ENCODE results near the gene GOLGA6L1.
"Not testable (repeated sequence)": the region's sequence is repeated elsewhere in the genome, so short reads cannot be mapped to it uniquely, and the experiment has no call there.

GOLGA6L1 gene

DNA sequence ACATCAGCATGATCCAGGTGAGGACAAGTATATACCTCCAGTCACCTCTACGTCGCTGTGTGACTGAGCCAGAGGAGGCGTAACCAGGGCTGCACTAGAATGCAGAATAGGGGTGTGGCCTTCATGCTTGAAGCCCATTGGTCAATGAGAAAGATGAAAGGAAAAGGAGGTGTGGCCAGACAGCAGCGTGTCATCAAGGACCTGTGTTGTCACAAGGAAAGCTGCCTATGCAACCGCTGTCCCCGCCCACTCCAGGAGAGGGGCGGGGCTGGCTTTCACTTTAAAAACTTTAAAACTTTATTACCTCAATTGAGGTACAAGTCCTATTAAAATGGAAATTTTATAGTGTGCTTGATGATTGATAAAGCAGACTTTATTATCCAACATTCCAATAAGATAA lies at the start of gene GOLGA6L1:
Gene GOLGA6L1, minus strand, starts transcription at position 101 of the 400 bp plus-strand sequence. Its CDS starts 91 bp downstream, at position 10.
- in situ Hi-C loops (cut with MboI; ENCODE audit: low pct_unique_long_range_greater_than_20kb, low sequenced_read_pairs, unreplicated experiment); DNase-seq (ENCODE audit: low spot score): not testable (repeated sequence)

DNA sequence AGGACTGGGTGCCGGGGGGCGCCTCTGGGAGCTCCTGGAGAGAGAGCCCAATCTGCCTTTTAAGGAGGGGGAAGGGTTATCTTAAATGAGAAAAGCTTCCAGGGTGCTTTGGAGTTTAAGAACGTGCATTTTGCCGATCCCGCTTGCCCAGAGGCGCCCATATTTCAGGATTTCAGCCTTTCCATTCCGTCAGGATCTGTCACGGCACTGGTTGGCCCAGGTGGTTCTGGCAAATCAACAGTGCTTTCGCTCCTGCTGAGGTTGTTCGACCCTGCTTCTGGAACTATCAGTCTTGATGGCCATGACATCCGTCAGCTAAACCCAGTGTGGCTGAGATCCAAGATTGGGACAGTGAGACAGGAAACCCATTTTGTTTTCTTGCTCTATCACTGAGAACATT lies 44.6 kb upstream of the GOLGA6L1 start:
- DNase-seq (ENCODE audit: low spot score); in situ Hi-C loops (cut with MboI; ENCODE audit: low pct_unique_long_range_greater_than_20kb, low sequenced_read_pairs, unreplicated experiment): not testable (repeated sequence)

DNA sequence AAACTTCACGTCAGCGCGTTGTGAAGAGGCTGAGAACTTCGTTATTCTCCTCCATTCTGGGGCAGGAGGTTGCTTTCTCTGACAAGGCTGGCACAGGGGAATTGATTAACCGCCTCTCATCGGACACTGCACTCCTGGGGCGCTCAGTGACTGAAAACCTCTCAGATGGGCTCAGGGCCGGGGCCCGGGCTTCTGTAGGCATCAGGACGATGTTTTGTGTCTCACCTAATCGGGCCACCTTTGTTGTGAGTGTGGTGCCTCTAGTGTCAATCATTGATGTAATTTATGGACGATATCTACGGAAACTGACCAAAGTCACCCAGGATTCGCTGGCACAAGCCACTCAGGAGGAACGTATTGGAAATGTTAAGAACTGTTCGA lies 43.9 kb upstream of the GOLGA6L1 start:
- DNase-seq (ENCODE audit: low spot score); in situ Hi-C loops (cut with MboI; ENCODE audit: low pct_unique_long_range_greater_than_20kb, low sequenced_read_pairs, unreplicated experiment): not testable (repeated sequence)

DNA sequence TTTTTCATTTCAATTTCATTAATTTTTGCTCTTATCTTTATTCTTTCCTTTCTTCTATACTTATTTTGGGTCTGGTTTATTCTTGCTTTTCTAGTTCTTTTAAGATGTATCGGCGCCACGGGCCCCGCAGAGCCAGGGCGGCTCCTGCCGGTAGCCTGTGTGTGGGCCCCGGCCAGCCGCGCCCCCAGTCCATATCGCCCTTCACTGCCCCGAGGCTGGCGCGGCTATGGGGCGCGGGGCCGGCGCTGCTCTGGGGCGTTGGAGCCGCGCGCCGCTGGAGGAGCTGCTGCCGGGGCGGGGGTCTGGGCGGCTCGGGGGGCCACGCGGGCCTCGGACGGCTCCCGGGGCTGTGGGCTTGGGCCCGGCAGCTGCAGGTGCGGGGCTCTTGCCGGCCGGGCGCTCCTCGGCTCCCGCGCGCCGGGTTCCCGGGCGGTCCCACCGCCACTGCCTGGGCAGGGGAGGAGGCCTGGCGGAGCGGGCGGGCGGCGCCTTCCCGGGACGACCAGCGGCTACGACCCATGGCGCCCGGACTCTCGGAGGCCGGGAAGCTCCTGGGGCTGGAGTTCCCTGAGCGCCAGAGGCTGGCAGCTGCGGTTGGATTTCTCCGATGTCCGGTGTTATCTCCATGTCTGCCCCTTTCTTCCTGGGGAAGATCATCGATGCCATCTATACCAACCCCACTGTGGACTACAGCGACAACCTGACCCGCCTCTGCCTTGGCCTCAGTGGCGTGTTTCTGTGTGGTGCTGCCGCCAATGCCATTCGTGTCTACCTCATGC lies 43.3 kb upstream of the GOLGA6L1 start:
- DNase-seq (ENCODE audit: low spot score); in situ Hi-C loops (cut with MboI; ENCODE audit: low pct_unique_long_range_greater_than_20kb, low sequenced_read_pairs, unreplicated experiment): not testable (repeated sequence)

DNA sequence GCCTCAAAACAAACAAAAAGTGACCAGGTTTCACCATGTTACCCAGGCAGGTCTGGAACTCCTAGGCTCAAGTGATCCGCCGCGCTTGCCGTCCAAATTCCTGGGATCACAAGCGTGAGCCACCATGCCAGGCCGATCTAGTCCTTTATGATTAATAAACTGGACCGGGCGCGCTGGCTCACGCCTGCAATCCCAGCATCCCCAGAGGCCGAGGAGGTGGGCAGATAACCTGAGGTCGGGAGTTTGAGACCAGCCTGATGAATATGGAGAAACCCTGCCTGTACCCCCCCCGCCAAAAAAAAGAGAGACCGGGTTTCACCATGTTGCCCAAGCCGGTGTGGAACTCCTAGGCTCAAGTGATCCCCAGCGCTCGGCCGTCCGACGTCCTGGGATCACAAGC lies 40.1 kb upstream of the GOLGA6L1 start:
- DNase-seq (ENCODE audit: low spot score); in situ Hi-C loops (cut with MboI; ENCODE audit: low pct_unique_long_range_greater_than_20kb, low sequenced_read_pairs, unreplicated experiment): not testable (repeated sequence)

- DNase-seq (ENCODE audit: low spot score); in situ Hi-C loops (cut with MboI; ENCODE audit: low pct_unique_long_range_greater_than_20kb, low sequenced_read_pairs, unreplicated experiment): not testable (repeated sequence)
Observed at GRCh38 chr15:23175606-23176005, 39.0 kb upstream of the GOLGA6L1 start.

DNA sequence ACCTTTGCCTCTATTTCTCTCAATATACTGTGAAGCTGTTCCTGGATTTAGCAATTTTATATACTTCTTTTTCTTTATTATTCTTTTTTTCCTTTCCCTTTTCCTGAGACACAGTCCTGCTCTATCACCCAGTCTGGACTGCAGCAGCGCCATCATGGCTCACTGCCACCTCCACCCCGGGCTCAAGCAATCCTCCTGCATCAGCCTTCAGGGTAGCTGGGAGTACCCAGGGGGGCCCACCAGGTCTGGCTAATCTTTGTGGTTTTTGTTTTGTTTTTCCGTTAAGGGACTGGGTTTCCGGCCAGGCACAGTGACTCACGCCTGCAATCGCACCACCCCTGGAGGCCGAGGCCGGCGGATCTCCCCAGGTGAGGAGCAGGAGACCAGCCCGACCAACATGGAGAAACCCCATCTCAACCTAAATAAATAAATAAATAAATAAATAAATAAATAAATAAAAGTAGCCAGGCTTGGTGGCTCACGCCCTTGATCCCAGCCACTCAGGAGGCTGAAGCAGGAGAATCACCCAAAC lies 38.1 kb upstream of the GOLGA6L1 start:
- in situ Hi-C loops (cut with MboI; ENCODE audit: low pct_unique_long_range_greater_than_20kb, low sequenced_read_pairs, unreplicated experiment); DNase-seq (ENCODE audit: low spot score): not testable (repeated sequence)

- in situ Hi-C loops (cut with MboI; ENCODE audit: low pct_unique_long_range_greater_than_20kb, low sequenced_read_pairs, unreplicated experiment); DNase-seq (ENCODE audit: low spot score): not testable (repeated sequence)
Observed at GRCh38 chr15:23132787-23133186, 3.8 kb downstream of the GOLGA6L1 start.

GRCh38 chr15:23118208-23118607 lies 18.4 kb downstream of the GOLGA6L1 start:
- no peak for DNase-seq (ENCODE audit: low spot score)
- in situ Hi-C loops (cut with MboI; ENCODE audit: low pct_unique_long_range_greater_than_20kb, low sequenced_read_pairs, unreplicated experiment) = no loop called here
- TF ChIP-seq, protein P1, sequence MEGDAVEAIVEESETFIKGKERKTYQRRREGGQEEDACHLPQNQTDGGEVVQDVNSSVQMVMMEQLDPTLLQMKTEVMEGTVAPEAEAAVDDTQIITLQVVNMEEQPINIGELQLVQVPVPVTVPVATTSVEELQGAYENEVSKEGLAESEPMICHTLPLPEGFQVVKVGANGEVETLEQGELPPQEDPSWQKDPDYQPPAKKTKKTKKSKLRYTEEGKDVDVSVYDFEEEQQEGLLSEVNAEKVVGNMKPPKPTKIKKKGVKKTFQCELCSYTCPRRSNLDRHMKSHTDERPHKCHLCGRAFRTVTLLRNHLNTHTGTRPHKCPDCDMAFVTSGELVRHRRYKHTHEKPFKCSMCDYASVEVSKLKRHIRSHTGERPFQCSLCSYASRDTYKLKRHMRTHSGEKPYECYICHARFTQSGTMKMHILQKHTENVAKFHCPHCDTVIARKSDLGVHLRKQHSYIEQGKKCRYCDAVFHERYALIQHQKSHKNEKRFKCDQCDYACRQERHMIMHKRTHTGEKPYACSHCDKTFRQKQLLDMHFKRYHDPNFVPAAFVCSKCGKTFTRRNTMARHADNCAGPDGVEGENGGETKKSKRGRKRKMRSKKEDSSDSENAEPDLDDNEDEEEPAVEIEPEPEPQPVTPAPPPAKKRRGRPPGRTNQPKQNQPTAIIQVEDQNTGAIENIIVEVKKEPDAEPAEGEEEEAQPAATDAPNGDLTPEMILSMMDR (IDR thresholded peaks at IDR 0.05; ENCODE audit: extremely low read depth, insufficient read depth, missing control alignments) = no peak

DNA sequence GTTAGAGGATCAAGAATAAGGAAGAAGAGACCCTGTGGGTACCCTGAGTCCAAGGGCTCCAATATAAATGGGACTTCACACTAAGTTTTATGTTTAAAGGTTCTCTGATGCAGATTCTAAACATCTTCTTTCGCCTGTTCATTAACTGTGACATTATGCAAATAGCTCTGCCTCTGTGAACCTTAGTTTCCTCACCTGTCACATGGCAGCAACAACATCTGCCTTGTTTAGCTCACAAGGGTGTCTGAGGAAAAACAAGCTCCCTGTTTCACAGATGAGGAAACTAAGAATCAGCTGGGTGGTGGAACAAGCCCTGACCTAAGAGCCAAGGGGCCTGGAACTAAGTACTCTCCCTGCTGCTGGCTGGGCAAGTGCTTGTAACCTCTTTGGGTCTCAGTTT lies 40.8 kb downstream of the GOLGA6L1 start:
- TF ChIP-seq, protein P1 (IDR thresholded peaks at IDR 0.05; ENCODE audit: extremely low read depth, insufficient read depth, missing control alignments) = no peak

GRCh38 chr15:23083115-23083514 lies 53.5 kb downstream of the GOLGA6L1 start:
- DNase-seq (ENCODE audit: low spot score) = no peak
- TF ChIP-seq, protein P1 (IDR thresholded peaks at IDR 0.05; ENCODE audit: extremely low read depth, insufficient read depth, missing control alignments) = no peak
- in situ Hi-C loops (cut with MboI; ENCODE audit: low pct_unique_long_range_greater_than_20kb, low sequenced_read_pairs, unreplicated experiment) = no loop called here

More for the DNA sequence above, 40.8 kb downstream of the GOLGA6L1 start:
- in situ Hi-C loops (cut with MboI; ENCODE audit: low pct_unique_long_range_greater_than_20kb, low sequenced_read_pairs, unreplicated experiment) = no loop called here
- no peak for DNase-seq (ENCODE audit: low spot score)

GRCh38 chr15:23081996-23082737 lies 54.5 kb downstream of the GOLGA6L1 start:
- in situ Hi-C loops (cut with MboI; ENCODE audit: low pct_unique_long_range_greater_than_20kb, low sequenced_read_pairs, unreplicated experiment); DNase-seq (ENCODE audit: low spot score): not testable (repeated sequence)

All from GM13977 (cell line).